IMR-90 (cell line): ENCODE data around the gene MAFB. TPM values are rescaled to one million over a fixed set of nuclear protein-coding genes. Genes with fewer than 3 reads are reported as not detected.

Experiments used
- ATAC-seq: fragments of 200-7000 bp; cut with Tn5 transposase; 2 replicates; pipeline ENCODE4 v1.9.1; 2020; ENCODE audit warnings: low read depth, mild to moderate bottlenecking, moderate library complexity
- BruUV-seq: library from RNA; stranded (reverse); fragments of 400-500 nt; replicated peaks from 2 replicates; lab custom pipeline; 2021; lab: Mats Ljungman, UMichigan
- CTCF ChIA-PET: fragments of 300-600 bp; formaldehyde crosslinking; extraction: SDS; loops from one replicate; lab custom pipeline; 2021; ENCODE audit warnings: antibody characterized with exemption; lab: Yijun Ruan, JAX
- POLR2A ChIA-PET: fragments of 300-600 bp; sonication (Branson Sonifier 250); formaldehyde crosslinking; loops from one replicate; lab custom pipeline; 2022; ENCODE audit warnings: antibody characterized with exemption; ENCODE audit not compliant: unreplicated experiment; lab: Charles Lee
- DNase-seq: peaks from one replicate; pipeline ENCODE4 v3.0.0; 2013
- H2AFZ ChIP-seq: replicated peaks from 2 replicates; pipeline ENCODE3; 2013; ENCODE audit warnings: low read length, mild to moderate bottlenecking; ENCODE audit not compliant: poor library complexity
- H2AK5ac ChIP-seq: 2 replicates; pipeline ENCODE4 v1.6.1; 2013; ENCODE audit warnings: low read depth, low read length, inconsistent platforms
- H2AK9ac ChIP-seq: replicated peaks from 2 replicates; pipeline ENCODE3; 2013; ENCODE audit warnings: mild to moderate bottlenecking, low read depth, low read length, moderate library complexity; ENCODE audit not compliant: poor library complexity
- H2BK120ac ChIP-seq: 2 replicates; pipeline ENCODE4 v1.6.1; 2013; ENCODE audit warnings: low read depth, low read length, inconsistent platforms
- H2BK15ac ChIP-seq: 3 replicates; pipeline ENCODE4 v1.6.1; 2013; ENCODE audit warnings: low read depth, low read length, inconsistent platforms
- H2BK20ac ChIP-seq: 2 replicates; pipeline ENCODE4 v1.6.1; 2013; ENCODE audit warnings: low read depth, mild to moderate bottlenecking, inconsistent platforms, low read length, moderate library complexity
- H2BK5ac ChIP-seq: 2 replicates; pipeline ENCODE4 v1.6.1; 2013; ENCODE audit warnings: mild to moderate bottlenecking, low read depth, low read length, inconsistent platforms; ENCODE audit not compliant: poor library complexity, severe bottlenecking
- H3K14ac ChIP-seq: replicated peaks from 2 replicates; pipeline ENCODE4 v1.6.1; 2013; ENCODE audit warnings: low read depth, low read length, inconsistent platforms
- H3K18ac ChIP-seq: 2 replicates; pipeline ENCODE4 v1.6.1; 2013; ENCODE audit warnings: low read depth, low read length, control low read depth
- H3K23ac ChIP-seq: 2 replicates; pipeline ENCODE4 v1.6.1; 2013; ENCODE audit warnings: low read depth, low read length, inconsistent platforms
- H3K27ac ChIP-seq: 2 replicates; pipeline ENCODE4 v1.5.1; 2013; ENCODE audit warnings: mild to moderate bottlenecking, control low read depth, low read length; ENCODE audit not compliant: insufficient read depth
- H3K27me3 ChIP-seq: 2 replicates; pipeline ENCODE4 v1.6.1; 2013; ENCODE audit warnings: low read length; ENCODE audit not compliant: control insufficient read depth, insufficient read depth
- H3K36me3 ChIP-seq: 2 replicates; pipeline ENCODE4 v1.6.1; 2013; ENCODE audit warnings: low read length, mixed read lengths; ENCODE audit not compliant: control insufficient read depth, insufficient read depth
- H3K4ac ChIP-seq: 2 replicates; pipeline ENCODE4 v1.6.1; 2013; ENCODE audit warnings: low read depth, low read length, inconsistent platforms
- H3K4me1 ChIP-seq: 2 replicates; pipeline ENCODE4 v1.6.1; 2013; ENCODE audit warnings: low read length, mixed read lengths; ENCODE audit not compliant: control insufficient read depth, insufficient read depth
- H3K4me2 ChIP-seq: 2 replicates; pipeline ENCODE4 v1.6.1; 2013; ENCODE audit warnings: low read depth, mild to moderate bottlenecking, control low read depth, low read length, moderate library complexity
- H3K4me3 ChIP-seq: 2 replicates; pipeline ENCODE4 v1.5.1; 2013; ENCODE audit warnings: low read depth, mild to moderate bottlenecking, control low read depth, low read length, moderate library complexity; ENCODE audit not compliant: insufficient read depth
- H3K56ac ChIP-seq: 2 replicates; pipeline ENCODE4 v1.6.1; 2013; ENCODE audit warnings: low read length, inconsistent platforms; ENCODE audit not compliant: insufficient read depth; ENCODE audit errors: extremely low read depth
- H3K79me1 ChIP-seq, 2 experiments: 2 replicates each; pipeline ENCODE4 v1.6.1; 2013; ENCODE audit warnings: low read length in 2 of 2, inconsistent platforms in 1 of 2, low read depth in 1 of 2
- H3K9ac ChIP-seq: 2 replicates; pipeline ENCODE4 v1.6.1; 2013; ENCODE audit warnings: low read depth, low read length, control low read depth
- H3K9me1 ChIP-seq: 2 replicates; pipeline ENCODE4 v1.6.1; 2013; ENCODE audit warnings: low read length, inconsistent platforms; ENCODE audit not compliant: insufficient read depth
- H3K9me3 ChIP-seq: 2 replicates; pipeline ENCODE4 v1.6.1; 2013; ENCODE audit warnings: low read length; ENCODE audit not compliant: control insufficient read depth, insufficient read depth
- H4K20me1 ChIP-seq: 2 replicates; pipeline ENCODE4 v1.6.1; 2013; ENCODE audit warnings: low read length, inconsistent platforms; ENCODE audit not compliant: insufficient read depth
- H4K5ac ChIP-seq: 2 replicates; pipeline ENCODE4 v1.6.1; 2013; ENCODE audit warnings: mild to moderate bottlenecking, low read depth, low read length, control low read depth
- H4K8ac ChIP-seq, 2 experiments: 2 replicates each; pipeline ENCODE4 v1.6.1; 2013; ENCODE audit warnings: low read depth in 2 of 2, low read length in 2 of 2, control low read depth in 1 of 2, inconsistent platforms in 1 of 2
- H4K91ac ChIP-seq: 2 replicates; pipeline ENCODE4 v1.6.1; 2013; ENCODE audit warnings: low read depth, low read length, inconsistent platforms; ENCODE audit not compliant: insufficient read depth
- MAFK ChIP-seq: IDR thresholded peaks from 2 replicates; pipeline ENCODE4 v1.6.1; 2012; ENCODE audit warnings: low read depth, low read length, improper control_type of control experiment
- MXI1 ChIP-seq: IDR thresholded peaks from 2 replicates; pipeline ENCODE4 v1.6.1; 2012; ENCODE audit warnings: low read depth, mild to moderate bottlenecking, low read length, moderate library complexity, borderline replicate concordance
- RCOR1 ChIP-seq: IDR thresholded peaks from 2 replicates; pipeline ENCODE4 v1.6.1; 2012; ENCODE audit warnings: mild to moderate bottlenecking, low read length, improper control_type of control experiment; ENCODE audit not compliant: insufficient replicate concordance
- RFX5 ChIP-seq: IDR thresholded peaks from 2 replicates; pipeline ENCODE4 v1.8.0; 2012; ENCODE audit warnings: low read depth, mild to moderate bottlenecking, low read length, moderate library complexity
- SMC3 ChIP-seq: fragments of 150-350 bp; IDR thresholded peaks from 2 replicates; pipeline ENCODE4 v1.6.1; 2016; ENCODE audit warnings: low read depth, mild to moderate bottlenecking, antibody characterized with exemption, low read length, moderate library complexity
- WGBS, 2 experiments: methylation state at CpG; one replicate each; pipeline versions ENCODE4 v1.1.5 to v1.1.7; 2013; ENCODE audit warnings: missing lambda C conversion rate in 2 of 2; ENCODE audit not compliant: insufficient read length in 1 of 2; ENCODE audit errors: extremely low coverage in 2 of 2; 5-methylcytosine and 5-hydroxymethylcytosine counted together
- dilution Hi-C: fragments of 300-500 bp; cut with HindIII; formaldehyde crosslinking; loops from one replicate; pipeline ENCODE4 v1.14.3; 2018; ENCODE audit warnings: low sequenced_read_pairs; ENCODE audit not compliant: unreplicated experiment
- in situ Hi-C: fragments of 300-500 bp; cut with MboI; formaldehyde crosslinking; loops from 3 replicates; pipeline ENCODE4 v1.14.3; 2019; ENCODE audit warnings: low sequenced_read_pairs, inconsistent platforms, mixed read lengths
- intact Hi-C: fragments of 100-400 bp; cut with micrococcal nuclease; formaldehyde crosslinking; loops from 2 replicates; pipeline ENCODE4 v1.10.0; 2022
- polyA plus RNA-seq, 3 experiments: library from polyadenylated mRNA; depleted of rRNA; stranded (reverse); fragments of >200 nt; gene quantifications; 2 replicates each; pipeline ENCODE4 v1.2.3, GENCODE V29; 2012; ENCODE audit warnings: low replicate concordance in 1 of 3
- total RNA-seq: library from RNA; depleted of rRNA; stranded (reverse); fragments of >200 nt; gene quantifications from 2 replicates; pipeline ENCODE4 v1.2.3, GENCODE V29; 2012

MAFB gene
- total and polyA plus RNA-seq, 2 of the 4 experiments (the other 2 are of a cell fraction) = 0.07 TPM; not detected in 1

DNA sequence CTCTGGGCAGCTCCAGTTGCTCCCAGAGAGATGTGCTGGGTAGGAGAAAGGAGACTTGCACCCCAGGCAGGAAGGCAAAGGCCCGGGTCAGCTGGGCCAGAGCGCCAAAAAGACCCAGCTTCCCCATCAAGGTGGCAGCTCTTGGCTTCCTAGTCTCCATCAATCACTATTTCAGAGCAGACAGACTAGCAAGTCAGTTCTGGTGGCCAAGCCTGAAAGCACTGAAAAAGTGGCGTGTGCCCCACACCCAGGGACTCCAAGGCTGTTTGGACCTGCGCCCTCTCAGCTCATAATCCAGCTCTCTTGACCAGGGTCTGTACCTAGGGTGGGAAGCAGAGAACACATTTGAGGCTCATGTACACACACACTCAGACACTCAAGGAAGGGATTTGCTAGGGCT lies 3.7 kb downstream of the MAFB start:
- in situ Hi-C loops = loop anchor here (25.0 kb wide), 1 partner anchor 798 kb away; no protein-coding TSS in a partner anchor
- Histone ChIP-seq H3K18ac (no peak overlapping the region), H4K8ac (no peak overlapping the region), H3K9me3 (no peaks in the 10 kb centered on the region), H4K91ac (no peak overlapping the region), H3K14ac (no peak overlapping the region), H3K9ac (no peak overlapping the region), H2AFZ (no peak overlapping the region), H3K36me3 (no peaks in the 10 kb centered on the region), H3K27ac (no peak overlapping the region), H3K27me3 (peaks cover 70% of the 10 kb centered on the region), H2BK120ac (no peak overlapping the region), H2AK5ac (no peak overlapping the region), H3K4ac (no peak overlapping the region), H4K20me1 (no peaks in the 10 kb centered on the region), H3K4me2 (no peak overlapping the region), H2BK20ac (no peak overlapping the region), H2BK15ac (no peak overlapping the region), H2BK5ac (no peak overlapping the region), H3K79me1 (no peaks in the 10 kb centered on the region), H2AK9ac (no peak overlapping the region), H3K23ac (no peak overlapping the region), H3K9me1 (no peaks in the 10 kb centered on the region), H3K56ac (no peak overlapping the region), H3K4me1 (peaks cover 7% of the 10 kb centered on the region; the same call in 1 of the 2 replicates), H3K4me3 (no peak overlapping the region), H4K5ac (no peak overlapping the region)
- DNase-seq = no peak
- BruUV-seq = no TSS peak
- ChIA-PET CTCF (no interaction called here), POLR2A (no interaction called here)
- ATAC-seq = no peak
- intact Hi-C loops = loop anchor here (5.0 kb wide), 1 partner anchor 262 kb away; no protein-coding TSS in a partner anchor
- TF ChIP-seq RFX5 (no peak), MXI1 (no peak), SMC3 (no peak), RCOR1 (no peak), MAFK (no peak)
- WGBS, 2 experiments = 80% methylated on average over 1 of the region's 4 CpGs; no CpG with 5 or more reads in 1 of the 2 experiments
- dilution Hi-C loops = no loop called here
